OCI-LY3 (cell line): Measurements from ENCODE around the gene HJV.

ENCODE experiments used
- EZH2phosphoT487 ChIP-seq: fragments of 200-600 bp; shearing (Covaris generic); IDR thresholded peaks from 2 replicates; pipeline ENCODE4 v1.6.1; 2018; ENCODE audit warnings: antibody characterized with exemption, mixed run types, low read depth
- TF ChIP-seq, protein P1 (sequence below): fragments of 200-600, 300-600 bp; sonication (generic); IDR thresholded peaks from 2 replicates; pipeline ENCODE4 v1.5.1; 2014; ENCODE audit warnings: antibody characterized with exemption, low read length, low read depth

GRCh38 chr1:146051452-146051851 lies 29.9 kb upstream of the HJV start:
- TF ChIP-seq, protein P1, sequence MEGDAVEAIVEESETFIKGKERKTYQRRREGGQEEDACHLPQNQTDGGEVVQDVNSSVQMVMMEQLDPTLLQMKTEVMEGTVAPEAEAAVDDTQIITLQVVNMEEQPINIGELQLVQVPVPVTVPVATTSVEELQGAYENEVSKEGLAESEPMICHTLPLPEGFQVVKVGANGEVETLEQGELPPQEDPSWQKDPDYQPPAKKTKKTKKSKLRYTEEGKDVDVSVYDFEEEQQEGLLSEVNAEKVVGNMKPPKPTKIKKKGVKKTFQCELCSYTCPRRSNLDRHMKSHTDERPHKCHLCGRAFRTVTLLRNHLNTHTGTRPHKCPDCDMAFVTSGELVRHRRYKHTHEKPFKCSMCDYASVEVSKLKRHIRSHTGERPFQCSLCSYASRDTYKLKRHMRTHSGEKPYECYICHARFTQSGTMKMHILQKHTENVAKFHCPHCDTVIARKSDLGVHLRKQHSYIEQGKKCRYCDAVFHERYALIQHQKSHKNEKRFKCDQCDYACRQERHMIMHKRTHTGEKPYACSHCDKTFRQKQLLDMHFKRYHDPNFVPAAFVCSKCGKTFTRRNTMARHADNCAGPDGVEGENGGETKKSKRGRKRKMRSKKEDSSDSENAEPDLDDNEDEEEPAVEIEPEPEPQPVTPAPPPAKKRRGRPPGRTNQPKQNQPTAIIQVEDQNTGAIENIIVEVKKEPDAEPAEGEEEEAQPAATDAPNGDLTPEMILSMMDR: no peak
- no peak for TF ChIP-seq EZH2phosphoT487
